GM12874 (cell line): ENCODE data around the gene SV2B.

Experiments used
- CTCF ChIP-seq: IDR thresholded peaks from 2 replicates; pipeline ENCODE4 v1.5.1; 2011; ENCODE audit warnings: low read depth, mild to moderate bottlenecking, control low read depth, low read length, moderate library complexity; ENCODE audit not compliant: insufficient read depth

The SV2B gene

GRCh38 chr15:91153954-91154353 lies 53.9 kb downstream of the SV2B start:
- no peak for TF ChIP-seq CTCF

DNA sequence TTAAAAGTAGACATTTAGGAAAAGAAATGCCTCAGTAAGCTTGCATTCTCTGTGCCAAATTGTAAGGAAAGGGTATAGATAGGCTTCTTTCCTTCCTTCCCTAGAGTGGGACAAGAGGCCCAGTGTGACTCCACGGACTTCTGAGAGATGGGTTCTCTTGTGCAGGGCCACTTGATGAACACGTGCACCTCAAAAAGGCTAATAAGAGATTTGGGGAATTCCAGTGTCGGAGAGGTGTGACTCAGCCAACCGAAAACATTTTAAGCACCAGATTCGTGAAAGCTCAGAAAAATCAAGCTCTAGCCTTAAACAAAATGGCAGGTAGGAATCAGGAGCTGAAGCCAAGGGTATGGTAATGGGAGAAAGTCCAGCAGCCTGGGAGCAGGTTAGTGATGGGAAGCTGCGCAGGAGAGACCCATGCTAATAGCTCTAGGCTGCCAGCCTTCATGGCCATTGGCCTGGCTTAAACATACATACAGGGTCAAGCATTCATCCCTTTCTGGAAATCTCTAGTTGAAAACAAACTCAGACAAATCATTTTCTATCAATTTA lies 56.2 kb downstream of the SV2B start:
- TF ChIP-seq CTCF, result no peak

DNA sequence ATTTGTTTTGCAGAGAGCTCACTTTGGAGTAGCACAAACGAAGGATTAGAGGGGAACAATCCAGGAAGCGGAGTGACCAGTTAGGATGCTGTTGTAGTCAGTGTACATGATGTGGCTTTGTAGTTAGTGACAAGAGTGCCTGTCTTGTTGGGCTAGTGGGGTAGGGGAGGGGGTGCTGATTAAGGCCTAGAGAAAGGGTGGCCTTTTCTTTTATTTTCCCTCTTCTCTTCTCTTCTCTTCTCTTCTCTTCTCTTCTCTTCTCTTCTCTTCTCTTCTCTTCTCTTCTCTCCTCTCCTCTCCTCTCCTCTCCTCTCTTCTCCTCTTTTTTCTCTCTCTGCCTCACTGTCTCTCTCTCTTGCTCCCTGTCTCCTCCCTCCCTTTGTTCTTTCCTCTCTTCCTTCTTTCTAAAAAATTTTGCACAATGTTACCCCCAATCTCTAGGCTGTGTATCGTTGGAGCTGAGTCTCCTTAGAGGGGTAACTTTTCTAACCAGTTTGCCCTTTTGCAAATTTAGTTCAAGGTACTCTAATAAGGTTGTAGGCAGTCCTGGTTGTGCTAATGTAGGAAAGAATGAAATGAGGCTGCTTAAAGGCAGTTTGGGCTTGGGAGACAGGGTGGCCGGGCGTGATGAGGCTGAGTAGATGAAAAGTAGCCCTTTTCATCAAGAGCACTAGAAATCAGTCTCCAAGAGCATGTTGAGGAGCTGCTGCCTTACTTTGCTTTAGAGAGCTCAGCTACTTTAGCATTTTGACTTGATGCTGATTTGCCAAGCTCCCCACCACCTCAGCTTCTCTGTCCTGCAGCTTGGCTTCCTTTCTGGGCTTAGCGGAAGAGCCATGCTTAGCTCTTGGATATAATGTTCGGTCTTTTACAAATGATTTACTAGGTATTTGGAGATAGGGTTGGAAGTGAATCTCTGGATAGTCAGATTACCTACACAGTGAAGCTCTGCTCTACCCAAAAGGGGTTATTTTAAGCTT lies 58.6 kb downstream of the SV2B start:
- no peak for TF ChIP-seq CTCF

- no peak for TF ChIP-seq CTCF
Observed at GRCh38 chr15:91165850-91166249, 65.8 kb downstream of the SV2B start.

GRCh38 chr15:91168457-91168856 lies 68.4 kb downstream of the SV2B start:
- no peak for TF ChIP-seq CTCF

DNA sequence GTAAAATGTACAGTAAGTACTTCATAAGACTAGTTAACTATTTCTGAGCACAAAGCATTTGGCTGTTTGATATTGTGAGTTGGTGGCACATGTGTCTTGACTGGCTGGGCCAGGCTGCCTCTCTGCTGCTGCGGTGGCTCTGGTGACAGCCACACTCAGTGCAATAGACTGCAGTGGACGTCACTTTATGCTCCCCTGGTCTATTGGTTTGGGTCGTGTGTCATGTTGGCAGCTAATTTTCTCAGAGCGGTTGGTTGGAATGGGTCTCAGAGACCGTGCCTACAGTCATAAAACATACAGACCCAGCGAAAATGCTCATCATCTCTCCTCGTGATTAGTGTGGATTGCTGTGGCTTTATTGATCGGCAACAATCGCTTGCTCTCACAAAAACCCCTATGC lies 71.3 kb downstream of the SV2B start:
- TF ChIP-seq CTCF, result no peak

DNA sequence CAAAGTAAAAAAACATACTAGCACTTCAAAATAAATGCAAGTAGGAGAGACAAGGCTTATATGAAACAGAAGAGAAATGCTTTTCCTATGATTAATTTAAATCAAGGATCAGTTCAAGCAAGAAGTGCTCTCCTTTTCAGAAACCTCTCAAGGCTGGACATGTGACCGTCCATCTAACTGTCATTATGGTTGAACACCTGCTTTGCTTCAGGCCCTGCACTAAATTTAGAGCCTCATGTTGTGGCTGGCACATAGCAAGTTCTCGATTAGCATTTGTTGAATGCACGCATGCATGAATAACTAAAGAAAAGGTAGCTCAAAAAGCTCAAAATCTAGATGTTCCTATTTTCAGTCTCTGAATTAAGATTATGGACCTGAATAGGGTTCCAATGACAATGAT lies 82.0 kb downstream of the SV2B start:
- TF ChIP-seq CTCF, result no peak
